Thoracic aorta (tissue), 2 donors: Measurements from ENCODE around the gene SRC. TPM values are rescaled to one million over a fixed set of nuclear protein-coding genes. Genes with fewer than 3 reads are reported as not detected.

Experiments
- ATAC-seq: fragments of 150-250 bp; one replicate; pipeline ENCODE4 v1.8.0; 2017; ENCODE audit warnings: low read depth; ENCODE audit not compliant: insufficient number of reproducible peaks, low FRiP score
- DNase-seq: peaks from one replicate; pipeline ENCODE4 v3.0.0-alpha.2; 2020; ENCODE audit warnings: low spot score
- H3K27ac ChIP-seq, 2 donors: fragments of 200-600 bp; sonication (generic); 1 replicate in 1 of 2; 2 replicates in 1 of 2; pipeline ENCODE4 v1.5.1; 2016; ENCODE audit warnings: mild to moderate bottlenecking in 2 of 2, moderate library complexity in 2 of 2
- H3K27me3 ChIP-seq: fragments of 200-600 bp; sonication (generic); replicated peaks from 2 replicates; pipeline ENCODE4 v1.6.0; 2016; ENCODE audit warnings: mild to moderate bottlenecking; ENCODE audit not compliant: insufficient read depth
- H3K36me3 ChIP-seq: fragments of 200-600 bp; sonication (generic); one replicate; pipeline ENCODE4 v1.5.1; 2016
- H3K4me1 ChIP-seq, 2 donors: fragments of 200-600 bp; sonication (generic); 1 replicate in 1 of 2; 2 replicates in 1 of 2; pipeline versions ENCODE4 v1.5.1 to v1.6.0; 2016; ENCODE audit warnings: low read depth in 2 of 2, mild to moderate bottlenecking in 1 of 2; ENCODE audit not compliant: control insufficient read depth in 1 of 2
- H3K4me3 ChIP-seq: fragments of 200-600 bp; sonication (generic); 2 replicates; pipeline ENCODE4 v1.5.1; 2016; ENCODE audit warnings: mild to moderate bottlenecking
- H3K9me3 ChIP-seq: fragments of 200-600 bp; sonication (generic); 2 replicates; pipeline ENCODE4 v1.5.1; 2016
- CTCF ChIP-seq: fragments of 200-600 bp; sonication (generic); IDR thresholded peaks from one replicate; pipeline ENCODE4 v1.5.1; 2019; ENCODE audit warnings: antibody characterized with exemption
- total RNA-seq, 2 donors: library from RNA; depleted of rRNA; stranded (reverse); fragments of >200 nt; gene quantifications; one replicate each; pipeline versions ENCODE4 v1.1.0 to v1.2.3, GENCODE V29; 2016

The SRC gene
- total RNA-seq, 2 donors from 2014 or later, result 80.3 to 89.0 TPM

GRCh38 chr20:37393863-37394542 is 48.1 kb downstream of the SRC start:
- Histone ChIP-seq H3K9me3 (no peaks in the 10 kb centered on the region), H3K36me3 (peaks cover 14% of the 10 kb centered on the region), H3K27ac (peak overlapping the region in 1 of 2 donors; percentile 30), H3K4me1 (peaks cover 11 to 64% of the 10 kb centered on the region in 2 donors), H3K4me3 (no peak overlapping the region), H3K27me3 (no peaks in the 10 kb centered on the region)
- DNase-seq, result no peak
- ATAC-seq, result no peak
- no peak for TF ChIP-seq CTCF

- Histone ChIP-seq H3K36me3 (peaks cover 19% of the 10 kb centered on the region), H3K27ac (no peak overlapping the region)
- DNase-seq, result no peak
Measured at GRCh38 chr20:37394543-37395409, 48.8 kb downstream of the SRC start.

GRCh38 chr20:37395410-37395797 is 49.5 kb downstream of the SRC start:
- Histone ChIP-seq H3K4me1 (peaks cover 11 to 57% of the 10 kb centered on the region in 2 donors), H3K4me3 (no peak overlapping the region), H3K27ac (no peak overlapping the region), H3K9me3 (no peaks in the 10 kb centered on the region), H3K27me3 (no peaks in the 10 kb centered on the region), H3K36me3 (peaks cover 25% of the 10 kb centered on the region)
- ATAC-seq (no peak), DNase-seq (no peak)
- no peak for TF ChIP-seq CTCF

More at GRCh38 chr20:37394543-37395409, 48.8 kb downstream of the SRC start:
- Histone ChIP-seq H3K27me3 (no peaks in the 10 kb centered on the region), H3K4me1 (peaks cover 11 to 57% of the 10 kb centered on the region in 2 donors), H3K9me3 (no peaks in the 10 kb centered on the region), H3K4me3 (no peak overlapping the region)
- ATAC-seq, result no peak
- no peak for TF ChIP-seq CTCF

- Histone ChIP-seq H3K27me3 (no peaks in the 10 kb centered on the region), H3K27ac (no peak overlapping the region), H3K4me3 (no peak overlapping the region), H3K36me3 (peaks cover 25% of the 10 kb centered on the region), H3K9me3 (no peaks in the 10 kb centered on the region), H3K4me1 (peaks cover 11 to 51% of the 10 kb centered on the region in 2 donors)
- TF ChIP-seq CTCF, result no peak
- DNase-seq, result no peak
- ATAC-seq, result no peak
Measured at GRCh38 chr20:37395921-37396415, 50.0 kb downstream of the SRC start.

- peaks cover 31% of the 10 kb centered on the region for H3K36me3 ChIP-seq
- ATAC-seq, result no peak
Measured at GRCh38 chr20:37396416-37397075, 50.6 kb downstream of the SRC start.

More at GRCh38 chr20:37396416-37397075, 50.6 kb downstream of the SRC start:
- no peak for TF ChIP-seq CTCF
- no peaks in the 10 kb centered on the region for H3K27me3 ChIP-seq
- H3K4me1 ChIP-seq, result peaks cover 11 to 48% of the 10 kb centered on the region in 2 donors
- H3K27ac ChIP-seq, result no peak overlapping the region
- no peaks in the 10 kb centered on the region for H3K9me3 ChIP-seq
- no peak overlapping the region for H3K4me3 ChIP-seq
- DNase-seq, result no peak
